OCI-LY7 (cell line): Measurements from ENCODE around the gene MAX.

ENCODE experiments used
- EZH2phosphoT487 ChIP-seq: fragments of 200-600 bp; sonication (generic); IDR thresholded peaks from 2 replicates; pipeline ENCODE4 v1.6.1; 2018; ENCODE audit warnings: low read depth, borderline replicate concordance, mild to moderate bottlenecking, mixed run types, antibody characterized with exemption, low read length, moderate library complexity, mixed read lengths
- TF ChIP-seq, protein P1 (sequence below): fragments of 200-600 bp; sonication (generic); conservative IDR thresholded peaks from 2 replicates; pipeline ENCODE4 v1.5.1; 2014; ENCODE audit warnings: mild to moderate bottlenecking, antibody characterized with exemption, low read length, moderate library complexity, mixed read lengths

- TF ChIP-seq, protein P1, sequence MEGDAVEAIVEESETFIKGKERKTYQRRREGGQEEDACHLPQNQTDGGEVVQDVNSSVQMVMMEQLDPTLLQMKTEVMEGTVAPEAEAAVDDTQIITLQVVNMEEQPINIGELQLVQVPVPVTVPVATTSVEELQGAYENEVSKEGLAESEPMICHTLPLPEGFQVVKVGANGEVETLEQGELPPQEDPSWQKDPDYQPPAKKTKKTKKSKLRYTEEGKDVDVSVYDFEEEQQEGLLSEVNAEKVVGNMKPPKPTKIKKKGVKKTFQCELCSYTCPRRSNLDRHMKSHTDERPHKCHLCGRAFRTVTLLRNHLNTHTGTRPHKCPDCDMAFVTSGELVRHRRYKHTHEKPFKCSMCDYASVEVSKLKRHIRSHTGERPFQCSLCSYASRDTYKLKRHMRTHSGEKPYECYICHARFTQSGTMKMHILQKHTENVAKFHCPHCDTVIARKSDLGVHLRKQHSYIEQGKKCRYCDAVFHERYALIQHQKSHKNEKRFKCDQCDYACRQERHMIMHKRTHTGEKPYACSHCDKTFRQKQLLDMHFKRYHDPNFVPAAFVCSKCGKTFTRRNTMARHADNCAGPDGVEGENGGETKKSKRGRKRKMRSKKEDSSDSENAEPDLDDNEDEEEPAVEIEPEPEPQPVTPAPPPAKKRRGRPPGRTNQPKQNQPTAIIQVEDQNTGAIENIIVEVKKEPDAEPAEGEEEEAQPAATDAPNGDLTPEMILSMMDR, result no peak
- no peak for TF ChIP-seq EZH2phosphoT487
Measured at GRCh38 chr14:65102441-65103149, at the start of gene MAX.
